ENCODE results near the gene SETBP1.

DNA sequence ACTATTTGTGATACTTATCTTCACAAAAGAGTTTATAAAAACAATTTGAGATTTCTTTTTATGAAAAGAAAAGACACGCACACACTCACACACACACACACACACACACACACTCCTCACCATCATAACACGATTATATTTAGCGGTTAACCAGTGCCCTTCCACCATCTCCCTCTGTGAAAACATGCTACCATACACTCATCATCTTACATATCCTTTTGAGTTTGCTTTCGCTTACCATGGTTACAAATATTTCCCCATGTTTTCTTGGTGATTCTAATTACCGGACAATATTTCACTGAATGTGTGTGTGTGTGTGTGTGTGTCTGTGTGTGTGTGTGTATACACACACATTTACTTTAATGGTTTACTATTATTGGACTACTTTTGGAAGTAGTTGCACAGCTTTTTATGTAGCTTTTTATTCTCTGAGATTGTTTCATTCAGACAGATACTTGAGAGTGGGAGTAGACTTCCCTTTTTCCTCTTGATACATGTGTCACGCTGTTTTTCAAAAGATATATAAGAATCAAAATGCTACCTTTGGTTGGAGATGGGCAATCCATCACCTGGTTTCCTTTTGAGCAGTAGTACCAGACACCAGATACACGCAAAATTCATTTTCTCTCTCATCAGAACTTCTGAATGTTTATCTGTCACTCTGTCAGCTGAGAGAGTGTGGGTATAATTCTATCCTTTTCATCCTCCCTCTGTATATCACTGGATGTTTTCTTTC lies 138.1 kb downstream of the SETBP1 start:
- TF ChIP-seq YY1 (IDR thresholded peaks at IDR 0.05; ENCODE audit: insufficient read depth, insufficient read length) (no peak), ZNF274 (IDR thresholded peaks at IDR 0.05; ENCODE audit: low read depth, low read length) (no peak)
